ENCODE data around the gene TMEM132D.

TMEM132D gene

GRCh38 chr12:129862561-129863175 lies 41.2 kb downstream of the TMEM132D start:
- DNase-seq (ENCODE audit: low spot score in 2 of 2) (no peak), ATAC-seq (ENCODE audit: low read depth) (no peak)
- Mint-ChIP-seq H3K27me3 (no peaks in the 10 kb centered on the region), H3K4me3 (no peak overlapping the region), H3K9me3 (peaks cover 5% of the 10 kb centered on the region), H3K4me1 (no peaks in the 10 kb centered on the region), H3K27ac (no peak overlapping the region), H3K36me3 (no peaks in the 10 kb centered on the region)

GRCh38 chr12:129861951-129862350 lies 41.9 kb downstream of the TMEM132D start:
- no peak overlapping the region for H3K27ac Mint-ChIP-seq
- H3K9me3 Mint-ChIP-seq: peaks cover 5% of the 10 kb centered on the region
- H3K4me3 Mint-ChIP-seq: no peak overlapping the region
- no peaks in the 10 kb centered on the region for H3K4me1 Mint-ChIP-seq
- ATAC-seq (ENCODE audit: low read depth) (no peak), DNase-seq (ENCODE audit: low spot score in 2 of 2) (no peak)
- H3K36me3 Mint-ChIP-seq: no peaks in the 10 kb centered on the region
- H3K27me3 Mint-ChIP-seq: no peaks in the 10 kb centered on the region

GRCh38 chr12:129854591-129854990 lies 49.2 kb downstream of the TMEM132D start:
- Mint-ChIP-seq H3K36me3 (no peaks in the 10 kb centered on the region), H3K4me3 (no peak overlapping the region), H3K27ac (no peak overlapping the region), H3K4me1 (no peaks in the 10 kb centered on the region), H3K9me3 (no peaks in the 10 kb centered on the region), H3K27me3 (no peaks in the 10 kb centered on the region)
- DNase-seq (ENCODE audit: low spot score in 2 of 2): no peak
- ATAC-seq (ENCODE audit: low read depth): no peak

DNA sequence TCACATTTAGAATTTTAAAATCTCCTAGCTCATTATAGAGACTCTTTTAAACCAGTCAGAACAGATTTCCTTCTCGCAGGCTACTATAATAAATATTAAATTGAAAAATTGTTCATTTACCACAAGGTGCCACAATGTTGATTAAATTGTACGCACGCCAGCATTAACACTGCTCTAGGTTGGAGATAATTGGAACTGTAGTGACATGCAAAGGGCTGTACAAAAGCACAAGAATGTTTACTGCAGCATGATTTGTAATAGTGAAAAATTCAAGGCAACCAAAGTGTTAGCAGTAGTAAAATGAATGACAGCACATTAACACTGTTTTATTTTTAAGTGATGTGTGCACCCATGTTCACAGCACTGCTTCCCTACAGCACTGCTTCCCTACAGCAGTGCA lies 52.5 kb downstream of the TMEM132D start:
- H3K27me3 Mint-ChIP-seq: no peaks in the 10 kb centered on the region
- no peaks in the 10 kb centered on the region for H3K9me3 Mint-ChIP-seq
- no peaks in the 10 kb centered on the region for H3K4me1 Mint-ChIP-seq
- H3K36me3 Mint-ChIP-seq: no peaks in the 10 kb centered on the region
- H3K4me3 Mint-ChIP-seq: no peak overlapping the region
- ATAC-seq (ENCODE audit: low read depth): no peak
- DNase-seq (ENCODE audit: low spot score in 2 of 2): no peak
- no peak overlapping the region for H3K27ac Mint-ChIP-seq

DNA sequence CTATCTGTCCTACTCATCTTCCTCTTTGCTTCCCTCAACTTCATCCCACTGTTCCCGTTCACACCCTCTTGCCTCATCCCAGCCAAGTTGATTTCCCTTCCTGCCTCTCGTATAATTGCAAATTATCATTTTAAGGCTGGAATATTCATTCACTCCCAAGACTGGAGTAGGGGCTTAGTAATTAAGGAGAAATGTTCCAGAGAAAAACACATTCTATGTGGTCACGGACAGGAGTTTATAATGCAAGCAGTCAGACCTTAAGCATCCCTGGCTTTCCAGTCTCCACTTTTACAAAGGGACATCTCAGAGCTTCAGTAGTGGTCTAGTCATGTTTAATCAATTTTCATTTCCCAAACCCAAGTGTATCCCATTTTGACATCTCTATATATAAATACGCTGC lies 54.9 kb downstream of the TMEM132D start:
- no peak for ATAC-seq (ENCODE audit: low read depth)

DNA sequence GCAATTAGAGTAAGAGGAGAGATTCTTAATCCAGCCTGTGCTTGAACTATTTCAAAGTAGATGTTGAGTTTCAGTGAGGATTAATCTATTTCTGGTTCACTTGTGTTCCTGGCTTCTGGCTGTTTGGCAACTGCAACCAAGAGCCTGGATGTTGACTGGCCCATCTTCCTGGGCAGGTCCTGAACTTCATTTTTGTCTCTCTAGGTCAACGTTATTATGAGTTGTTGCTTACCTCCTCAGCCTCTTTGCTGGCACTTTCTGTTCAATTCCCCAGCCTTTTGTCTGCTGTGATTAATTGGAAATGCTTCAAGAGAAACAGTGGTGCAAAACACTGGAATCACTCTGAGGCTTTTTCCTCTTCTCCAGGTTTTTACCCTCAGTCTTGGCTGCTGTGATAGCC lies 56.8 kb downstream of the TMEM132D start:
- Mint-ChIP-seq H3K27ac (no peak overlapping the region), H3K4me1 (no peaks in the 10 kb centered on the region), H3K27me3 (no peaks in the 10 kb centered on the region), H3K4me3 (no peak overlapping the region), H3K9me3 (no peaks in the 10 kb centered on the region), H3K36me3 (no peaks in the 10 kb centered on the region)
- DNase-seq (ENCODE audit: low spot score in 2 of 2) (no peak), ATAC-seq (ENCODE audit: low read depth) (no peak)

More for the DNA sequence above, 54.9 kb downstream of the TMEM132D start:
- Mint-ChIP-seq H3K36me3 (no peaks in the 10 kb centered on the region), H3K27me3 (no peaks in the 10 kb centered on the region), H3K27ac (no peak overlapping the region), H3K9me3 (no peaks in the 10 kb centered on the region), H3K4me1 (no peaks in the 10 kb centered on the region), H3K4me3 (no peak overlapping the region)
- DNase-seq (ENCODE audit: low spot score in 2 of 2): no peak

DNA sequence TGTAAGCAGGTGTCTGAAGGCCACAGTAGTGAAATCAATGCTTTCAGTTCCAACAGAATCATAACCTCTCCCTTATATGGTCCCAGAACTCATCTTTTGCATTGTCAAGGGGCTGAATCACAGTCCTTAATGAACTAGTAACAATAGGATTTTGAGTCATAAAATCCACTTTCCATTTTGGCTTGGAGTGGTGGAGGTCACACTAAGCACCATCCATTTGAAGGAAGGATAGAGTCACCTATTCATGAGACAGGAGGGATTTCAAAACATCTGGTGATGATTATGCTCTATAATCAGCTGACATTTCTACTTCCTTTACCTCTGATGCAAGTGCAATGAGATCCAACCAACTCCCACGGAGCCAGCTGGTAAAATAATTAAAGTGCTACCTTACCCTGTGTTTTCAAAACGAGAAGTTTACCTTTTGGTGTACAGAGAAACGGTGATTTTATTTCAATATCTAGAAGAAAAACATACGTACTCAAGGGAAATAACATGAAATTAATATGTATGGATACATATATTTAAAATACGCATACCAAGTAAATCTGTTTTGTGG lies 59.1 kb downstream of the TMEM132D start:
- no peaks in the 10 kb centered on the region for H3K4me1 Mint-ChIP-seq
- H3K27ac Mint-ChIP-seq: no peak overlapping the region
- no peaks in the 10 kb centered on the region for H3K36me3 Mint-ChIP-seq
- ATAC-seq (ENCODE audit: low read depth): no peak
- no peak overlapping the region for H3K4me3 Mint-ChIP-seq
- no peak for DNase-seq (ENCODE audit: low spot score in 2 of 2)
- H3K9me3 Mint-ChIP-seq: no peaks in the 10 kb centered on the region
- H3K27me3 Mint-ChIP-seq: no peaks in the 10 kb centered on the region

GRCh38 chr12:129841251-129841650 lies 62.6 kb downstream of the TMEM132D start:
- no peaks in the 10 kb centered on the region for H3K27me3 Mint-ChIP-seq
- no peaks in the 10 kb centered on the region for H3K36me3 Mint-ChIP-seq
- no peaks in the 10 kb centered on the region for H3K9me3 Mint-ChIP-seq
- DNase-seq (ENCODE audit: low spot score in 2 of 2) (no peak), ATAC-seq (ENCODE audit: low read depth) (no peak)
- no peaks in the 10 kb centered on the region for H3K4me1 Mint-ChIP-seq
- no peak overlapping the region for H3K4me3 Mint-ChIP-seq
- H3K27ac Mint-ChIP-seq: no peak overlapping the region

- H3K27me3 Mint-ChIP-seq: no peaks in the 10 kb centered on the region
- no peak overlapping the region for H3K27ac Mint-ChIP-seq
- H3K9me3 Mint-ChIP-seq: no peaks in the 10 kb centered on the region
- no peak overlapping the region for H3K4me3 Mint-ChIP-seq
- ATAC-seq (ENCODE audit: low read depth) (no peak), DNase-seq (ENCODE audit: low spot score in 2 of 2) (no peak)
- H3K36me3 Mint-ChIP-seq: no peaks in the 10 kb centered on the region
- H3K4me1 Mint-ChIP-seq: no peaks in the 10 kb centered on the region
Measured at GRCh38 chr12:129840145-129840884, 63.5 kb downstream of the TMEM132D start.

GRCh38 chr12:129839679-129840078 lies 64.1 kb downstream of the TMEM132D start:
- no peak overlapping the region for H3K27ac Mint-ChIP-seq
- no peaks in the 10 kb centered on the region for H3K27me3 Mint-ChIP-seq
- H3K9me3 Mint-ChIP-seq: peaks cover 1% of the 10 kb centered on the region
- ATAC-seq (ENCODE audit: low read depth) (no peak), DNase-seq (ENCODE audit: low spot score in 2 of 2) (no peak)
- no peaks in the 10 kb centered on the region for H3K36me3 Mint-ChIP-seq
- no peaks in the 10 kb centered on the region for H3K4me1 Mint-ChIP-seq
- H3K4me3 Mint-ChIP-seq: no peak overlapping the region

DNA sequence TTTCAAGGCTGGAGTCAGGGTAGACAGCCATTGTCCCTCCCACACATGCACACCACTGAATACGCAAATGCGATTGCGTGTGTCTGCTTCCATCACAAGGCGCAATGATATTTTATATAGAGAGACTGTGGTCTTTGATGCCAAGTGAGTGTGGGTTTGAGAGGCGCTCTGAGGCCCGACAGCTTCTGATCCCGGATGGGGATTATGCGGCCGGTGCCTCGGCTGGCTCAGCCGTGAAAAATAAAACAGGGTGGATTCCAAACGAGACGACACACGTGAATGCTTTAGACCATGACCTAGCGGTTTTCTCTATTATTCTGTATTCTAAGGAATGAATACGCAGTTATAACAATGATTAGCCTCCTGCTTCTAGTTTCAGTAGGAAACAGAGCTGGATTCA lies 72.5 kb downstream of the TMEM132D start:
- no peak overlapping the region for H3K4me3 Mint-ChIP-seq
- ATAC-seq (ENCODE audit: low read depth): no peak
- H3K4me1 Mint-ChIP-seq: no peaks in the 10 kb centered on the region
- H3K36me3 Mint-ChIP-seq: peaks cover 2% of the 10 kb centered on the region
- H3K27me3 Mint-ChIP-seq: no peaks in the 10 kb centered on the region
- H3K27ac Mint-ChIP-seq: no peak overlapping the region
- no peak for DNase-seq (ENCODE audit: low spot score in 2 of 2)
- H3K9me3 Mint-ChIP-seq: peaks cover 5% of the 10 kb centered on the region

DNA sequence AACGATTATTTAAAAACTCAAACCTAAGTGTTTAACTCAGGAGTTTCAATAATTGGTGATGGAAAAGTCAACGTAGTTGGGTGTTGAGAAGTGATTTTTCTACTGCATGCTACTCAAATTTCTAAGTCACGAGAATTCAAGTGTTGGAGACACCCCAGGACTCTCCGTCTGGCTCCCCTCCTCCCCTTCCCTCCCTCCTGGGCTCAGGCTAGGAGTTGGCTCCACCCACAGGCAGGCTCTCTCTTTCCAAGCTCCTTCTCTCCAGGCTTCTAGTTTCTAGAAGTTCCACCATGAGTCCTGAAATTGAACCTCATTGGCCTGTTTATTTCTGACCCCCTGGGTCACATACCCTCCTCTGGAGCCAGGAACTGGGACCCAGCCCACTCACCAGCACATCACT lies 73.0 kb downstream of the TMEM132D start:
- H3K4me3 Mint-ChIP-seq: no peak overlapping the region
- no peaks in the 10 kb centered on the region for H3K27me3 Mint-ChIP-seq
- peaks cover 2% of the 10 kb centered on the region for H3K36me3 Mint-ChIP-seq
- no peaks in the 10 kb centered on the region for H3K4me1 Mint-ChIP-seq
- ATAC-seq (ENCODE audit: low read depth): no peak
- H3K9me3 Mint-ChIP-seq: peaks cover 5% of the 10 kb centered on the region
- no peak for DNase-seq (ENCODE audit: low spot score in 2 of 2)
- H3K27ac Mint-ChIP-seq: no peak overlapping the region

GRCh38 chr12:129827866-129828384 lies 75.9 kb downstream of the TMEM132D start:
- Mint-ChIP-seq H3K4me3 (no peak overlapping the region), H3K36me3 (peaks cover 2% of the 10 kb centered on the region), H3K27ac (no peak overlapping the region), H3K9me3 (peaks cover 2% of the 10 kb centered on the region), H3K4me1 (no peaks in the 10 kb centered on the region), H3K27me3 (no peaks in the 10 kb centered on the region)
- ATAC-seq (ENCODE audit: low read depth) (no peak), DNase-seq (ENCODE audit: low spot score in 2 of 2) (no peak)

- Mint-ChIP-seq H3K4me3 (no peak overlapping the region), H3K36me3 (peaks cover 2% of the 10 kb centered on the region), H3K27me3 (no peaks in the 10 kb centered on the region), H3K9me3 (peaks cover 2% of the 10 kb centered on the region), H3K27ac (no peak overlapping the region), H3K4me1 (no peaks in the 10 kb centered on the region)
- ATAC-seq (ENCODE audit: low read depth): no peak
- DNase-seq (ENCODE audit: low spot score in 2 of 2): no peak
Measured at GRCh38 chr12:129827102-129827865, 76.5 kb downstream of the TMEM132D start.

All from memory B cell (primary cell).